SK-N-SH treated with all-trans-retinoic acid at 6 μM for 48 hours (cell line): ENCODE data around the gene HYI.

Experiments used
- ESRRG ChIP-seq: fragments of 250-450 bp; sonication (Bioruptor Pico); IDR thresholded peaks from 2 replicates; pipeline ENCODE4 v1.6.1; 2021; ENCODE audit warnings: mild to moderate bottlenecking
- OSR1 ChIP-seq: fragments of 250-450 bp; sonication (Bioruptor Pico); IDR thresholded peaks from 2 replicates; pipeline ENCODE4 v1.8.0; 2022; ENCODE audit warnings: moderate library complexity, mild to moderate bottlenecking, inconsistent platforms
- PATZ1 ChIP-seq: fragments of 250-450 bp; sonication (Bioruptor Pico); IDR thresholded peaks from 2 replicates; pipeline ENCODE4 v1.8.0; 2020; ENCODE audit warnings: mild to moderate bottlenecking, moderate library complexity, borderline replicate concordance
- PPARA ChIP-seq: fragments of 250-450 bp; sonication (Bioruptor Pico); IDR thresholded peaks from 2 replicates; pipeline ENCODE4 v1.5.0; 2020; ENCODE audit warnings: mild to moderate bottlenecking, borderline replicate concordance
- RARB ChIP-seq: fragments of 250-450 bp; sonication (Bioruptor Pico); IDR thresholded peaks from 2 replicates; pipeline ENCODE4 v1.8.0; 2021; ENCODE audit warnings: mild to moderate bottlenecking, moderate library complexity
- ZC3H10 ChIP-seq: fragments of 250-450 bp; sonication (Bioruptor Pico); IDR thresholded peaks from 2 replicates; pipeline ENCODE4 v1.5.1; 2021; ENCODE audit warnings: mild to moderate bottlenecking, moderate library complexity
- ZFP3 ChIP-seq: fragments of 250-450 bp; sonication (Bioruptor Pico); IDR thresholded peaks from 2 replicates; pipeline ENCODE4 v1.5.0; 2020; ENCODE audit warnings: mild to moderate bottlenecking, moderate library complexity

DNA sequence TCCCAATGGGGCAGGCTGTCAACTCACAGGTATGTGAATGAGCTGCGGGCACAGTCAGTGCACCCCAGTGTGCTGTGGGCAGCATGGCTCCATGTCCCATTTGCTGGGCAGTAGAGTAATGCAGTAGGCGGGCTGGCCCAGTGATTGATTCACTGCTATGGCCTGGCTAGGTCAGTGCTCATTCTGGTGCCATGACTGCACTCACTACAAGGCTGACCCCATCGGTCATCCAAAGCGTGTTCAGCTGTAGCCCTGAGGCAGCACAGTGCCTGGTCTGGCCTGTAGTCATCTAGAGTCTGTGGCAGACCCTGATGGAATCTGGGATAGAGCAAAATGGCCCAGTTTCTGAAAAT, 7.4 kb downstream of the HYI start:
- TF ChIP-seq ZFP3 (CRISPR knock-in tag) (no peak), OSR1 (CRISPR knock-in tag) (no peak), RARB (no peak), ESRRG (CRISPR knock-in tag) (no peak), ZC3H10 (no peak), PATZ1 (CRISPR knock-in tag) (no peak), PPARA (CRISPR knock-in tag) (no peak)
